SK-N-SH treated with all-trans-retinoic acid at 6 μM for 48 hours (cell line): ENCODE data around the gene NAALADL2.

Experiments used
- ARNTL ChIP-seq: fragments of 450-650 bp; formaldehyde crosslinking; IDR thresholded peaks from 2 replicates; pipeline ENCODE4 v1.5.0; 2020; ENCODE audit warnings: low read depth, mild to moderate bottlenecking, moderate library complexity, borderline replicate concordance
- CREB5 ChIP-seq: fragments of 250-450 bp; sonication (Bioruptor Pico); IDR thresholded peaks from 2 replicates; pipeline ENCODE4 v1.5.1; 2020; ENCODE audit warnings: low read depth, mild to moderate bottlenecking, moderate library complexity
- CSDC2 ChIP-seq: fragments of 250-450 bp; sonication (Bioruptor Pico); IDR thresholded peaks from 2 replicates; pipeline ENCODE4 v1.5.0; 2020; ENCODE audit warnings: mild to moderate bottlenecking, moderate library complexity
- GLIS3 ChIP-seq: fragments of 250-450 bp; sonication (Bioruptor Pico); IDR thresholded peaks from 2 replicates; pipeline ENCODE4 v1.5.0; 2020; ENCODE audit warnings: mild to moderate bottlenecking, moderate library complexity
- POU6F1 ChIP-seq: fragments of 250-450 bp; sonication (Bioruptor Pico); IDR thresholded peaks from 2 replicates; pipeline ENCODE4 v1.8.0; 2021; ENCODE audit warnings: low read depth, mild to moderate bottlenecking, moderate library complexity, borderline replicate concordance
- PPARA ChIP-seq: fragments of 250-450 bp; sonication (Bioruptor Pico); IDR thresholded peaks from 2 replicates; pipeline ENCODE4 v1.5.0; 2020; ENCODE audit warnings: mild to moderate bottlenecking, borderline replicate concordance
- RARB ChIP-seq: fragments of 250-450 bp; sonication (Bioruptor Pico); IDR thresholded peaks from 2 replicates; pipeline ENCODE4 v1.8.0; 2021; ENCODE audit warnings: mild to moderate bottlenecking, moderate library complexity
- TCF4 ChIP-seq: fragments of 250-450 bp; sonication (Bioruptor Pico); IDR thresholded peaks from 2 replicates; pipeline ENCODE4 v1.8.0; 2021; ENCODE audit warnings: mild to moderate bottlenecking, moderate library complexity, borderline replicate concordance
- ZC3H10 ChIP-seq: fragments of 250-450 bp; sonication (Bioruptor Pico); IDR thresholded peaks from 2 replicates; pipeline ENCODE4 v1.5.1; 2021; ENCODE audit warnings: mild to moderate bottlenecking, moderate library complexity
- ZFP3 ChIP-seq: fragments of 250-450 bp; sonication (Bioruptor Pico); IDR thresholded peaks from 2 replicates; pipeline ENCODE4 v1.5.0; 2020; ENCODE audit warnings: mild to moderate bottlenecking, moderate library complexity
- ZFP30 ChIP-seq: fragments of 450-650 bp; formaldehyde crosslinking; IDR thresholded peaks from 2 replicates; pipeline ENCODE4 v1.5.0; 2022; ENCODE audit warnings: mild to moderate bottlenecking, moderate library complexity
- ZNF70 ChIP-seq: fragments of 450-650 bp; formaldehyde crosslinking; IDR thresholded peaks from 2 replicates; pipeline ENCODE4 v1.5.0; 2020; ENCODE audit warnings: mild to moderate bottlenecking, moderate library complexity
- TF ChIP-seq, protein P1 (sequence below): fragments of 250-450 bp; sonication (Bioruptor Pico); IDR thresholded peaks from 2 replicates; pipeline ENCODE4 v1.8.0; 2020; ENCODE audit warnings: mild to moderate bottlenecking, moderate library complexity, borderline replicate concordance
- TF ChIP-seq, protein P2 (sequence below): fragments of 250-450 bp; sonication (Bioruptor Pico); IDR thresholded peaks from 2 replicates; pipeline ENCODE4 v1.5.0; 2020; ENCODE audit warnings: mild to moderate bottlenecking, moderate library complexity

DNA sequence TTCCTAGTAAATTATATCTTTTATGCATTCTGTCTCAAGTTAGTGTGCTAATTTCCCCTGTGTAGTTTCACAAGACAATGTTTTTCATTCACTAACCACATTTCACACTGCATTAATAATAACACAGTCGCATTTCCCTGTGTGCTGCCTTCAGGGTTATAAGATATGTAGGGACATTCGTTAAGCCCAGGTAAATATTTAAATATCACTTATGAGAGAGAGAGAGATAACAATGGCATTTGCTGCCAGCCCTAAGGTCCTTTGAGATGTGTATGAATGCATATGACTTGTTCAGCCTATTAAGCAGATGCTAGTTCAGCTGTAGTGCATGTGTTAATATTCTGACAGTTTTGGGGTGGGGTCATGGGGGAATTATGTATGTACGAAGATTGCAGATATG, 876.7 kb downstream of the NAALADL2 start:
- TF ChIP-seq ARNTL (CRISPR knock-in tag) (no peak), ZFP30 (CRISPR knock-in tag) (no peak), ZC3H10 (CRISPR knock-in tag) (no peak), RARB (no peak), CSDC2 (no peak), POU6F1 (CRISPR knock-in tag) (no peak), PPARA (no peak), CREB5 (CRISPR knock-in tag) (no peak), ZFP3 (no peak), GLIS3 (no peak), TCF4 (CRISPR knock-in tag) (no peak), ZNF70 (no peak)
- TF ChIP-seq, protein P1, sequence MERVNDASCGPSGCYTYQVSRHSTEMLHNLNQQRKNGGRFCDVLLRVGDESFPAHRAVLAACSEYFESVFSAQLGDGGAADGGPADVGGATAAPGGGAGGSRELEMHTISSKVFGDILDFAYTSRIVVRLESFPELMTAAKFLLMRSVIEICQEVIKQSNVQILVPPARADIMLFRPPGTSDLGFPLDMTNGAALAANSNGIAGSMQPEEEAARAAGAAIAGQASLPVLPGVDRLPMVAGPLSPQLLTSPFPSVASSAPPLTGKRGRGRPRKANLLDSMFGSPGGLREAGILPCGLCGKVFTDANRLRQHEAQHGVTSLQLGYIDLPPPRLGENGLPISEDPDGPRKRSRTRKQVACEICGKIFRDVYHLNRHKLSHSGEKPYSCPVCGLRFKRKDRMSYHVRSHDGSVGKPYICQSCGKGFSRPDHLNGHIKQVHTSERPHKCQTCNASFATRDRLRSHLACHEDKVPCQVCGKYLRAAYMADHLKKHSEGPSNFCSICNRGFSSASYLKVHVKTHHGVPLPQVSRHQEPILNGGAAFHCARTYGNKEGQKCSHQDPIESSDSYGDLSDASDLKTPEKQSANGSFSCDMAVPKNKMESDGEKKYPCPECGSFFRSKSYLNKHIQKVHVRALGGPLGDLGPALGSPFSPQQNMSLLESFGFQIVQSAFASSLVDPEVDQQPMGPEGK (CRISPR knock-in tag): no peak
- TF ChIP-seq, protein P2, sequence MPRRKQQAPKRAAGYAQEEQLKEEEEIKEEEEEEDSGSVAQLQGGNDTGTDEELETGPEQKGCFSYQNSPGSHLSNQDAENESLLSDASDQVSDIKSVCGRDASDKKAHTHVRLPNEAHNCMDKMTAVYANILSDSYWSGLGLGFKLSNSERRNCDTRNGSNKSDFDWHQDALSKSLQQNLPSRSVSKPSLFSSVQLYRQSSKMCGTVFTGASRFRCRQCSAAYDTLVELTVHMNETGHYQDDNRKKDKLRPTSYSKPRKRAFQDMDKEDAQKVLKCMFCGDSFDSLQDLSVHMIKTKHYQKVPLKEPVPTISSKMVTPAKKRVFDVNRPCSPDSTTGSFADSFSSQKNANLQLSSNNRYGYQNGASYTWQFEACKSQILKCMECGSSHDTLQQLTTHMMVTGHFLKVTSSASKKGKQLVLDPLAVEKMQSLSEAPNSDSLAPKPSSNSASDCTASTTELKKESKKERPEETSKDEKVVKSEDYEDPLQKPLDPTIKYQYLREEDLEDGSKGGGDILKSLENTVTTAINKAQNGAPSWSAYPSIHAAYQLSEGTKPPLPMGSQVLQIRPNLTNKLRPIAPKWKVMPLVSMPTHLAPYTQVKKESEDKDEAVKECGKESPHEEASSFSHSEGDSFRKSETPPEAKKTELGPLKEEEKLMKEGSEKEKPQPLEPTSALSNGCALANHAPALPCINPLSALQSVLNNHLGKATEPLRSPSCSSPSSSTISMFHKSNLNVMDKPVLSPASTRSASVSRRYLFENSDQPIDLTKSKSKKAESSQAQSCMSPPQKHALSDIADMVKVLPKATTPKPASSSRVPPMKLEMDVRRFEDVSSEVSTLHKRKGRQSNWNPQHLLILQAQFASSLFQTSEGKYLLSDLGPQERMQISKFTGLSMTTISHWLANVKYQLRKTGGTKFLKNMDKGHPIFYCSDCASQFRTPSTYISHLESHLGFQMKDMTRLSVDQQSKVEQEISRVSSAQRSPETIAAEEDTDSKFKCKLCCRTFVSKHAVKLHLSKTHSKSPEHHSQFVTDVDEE: no peak
